Spinal cord (tissue), 10 donors: Measurements from ENCODE around the gene CNDP2. TPM values are rescaled to one million over a fixed set of nuclear protein-coding genes. Genes with fewer than 3 reads are reported as not detected.

ENCODE experiments used
- DNase-seq, 6 donors: peaks; one replicate each; pipeline versions ENCODE4 v3.0.0 to v3.0.0-alpha.2; 2013 to 2015; ENCODE audit warnings: low spot score in 6 of 6, low read depth in 4 of 6
- H3K27ac ChIP-seq: one replicate; pipeline ENCODE4 v1.5.1; 2013; ENCODE audit warnings: low read depth, low read length, control low read depth
- H3K27me3 ChIP-seq: one replicate; pipeline ENCODE4 v1.6.1; 2013; ENCODE audit warnings: low read length; ENCODE audit not compliant: control insufficient read depth, insufficient read depth
- H3K36me3 ChIP-seq: one replicate; pipeline ENCODE4 v1.6.1; 2013; ENCODE audit warnings: low read length; ENCODE audit not compliant: control insufficient read depth, insufficient read depth
- H3K4me1 ChIP-seq: one replicate; pipeline ENCODE4 v1.6.1; 2013; ENCODE audit warnings: low read length; ENCODE audit not compliant: control insufficient read depth, insufficient read depth
- H3K4me3 ChIP-seq: one replicate; pipeline ENCODE4 v1.5.1; 2013; ENCODE audit warnings: low read depth, low read length, control low read depth
- H3K9me3 ChIP-seq: one replicate; pipeline ENCODE4 v1.6.1; 2013; ENCODE audit warnings: low read length; ENCODE audit not compliant: control insufficient read depth, insufficient read depth
- WGBS: methylation state at CpG from one replicate; pipeline ENCODE4 v1.1.5; 2013; ENCODE audit warnings: missing lambda C conversion rate; ENCODE audit not compliant: insufficient coverage; 5-methylcytosine and 5-hydroxymethylcytosine counted together
- polyA plus RNA-seq, 2 donors: library from polyadenylated mRNA; unstranded; fragments of 120-200 nt; gene quantifications; one replicate each; pipeline ENCODE4 v1.2.1, GENCODE V29; 2013; ENCODE audit not compliant: insufficient read length in 2 of 2
- total RNA-seq, 2 donors: library from RNA; depleted of rRNA in 1 of 2; stranded (reverse); fragments of 120-200 nt in 1 of 2; fragments of >200 nt in 1 of 2; gene quantifications; one replicate each; pipeline versions ENCODE4 v1.2.3 to v1.2.4, GENCODE V29; 2013 to 2014
- donor health status: healthy.

CNDP2 gene
- total and polyA plus RNA-seq, 4 donors, result 66.4 to 135 (median 98.4) TPM

DNA sequence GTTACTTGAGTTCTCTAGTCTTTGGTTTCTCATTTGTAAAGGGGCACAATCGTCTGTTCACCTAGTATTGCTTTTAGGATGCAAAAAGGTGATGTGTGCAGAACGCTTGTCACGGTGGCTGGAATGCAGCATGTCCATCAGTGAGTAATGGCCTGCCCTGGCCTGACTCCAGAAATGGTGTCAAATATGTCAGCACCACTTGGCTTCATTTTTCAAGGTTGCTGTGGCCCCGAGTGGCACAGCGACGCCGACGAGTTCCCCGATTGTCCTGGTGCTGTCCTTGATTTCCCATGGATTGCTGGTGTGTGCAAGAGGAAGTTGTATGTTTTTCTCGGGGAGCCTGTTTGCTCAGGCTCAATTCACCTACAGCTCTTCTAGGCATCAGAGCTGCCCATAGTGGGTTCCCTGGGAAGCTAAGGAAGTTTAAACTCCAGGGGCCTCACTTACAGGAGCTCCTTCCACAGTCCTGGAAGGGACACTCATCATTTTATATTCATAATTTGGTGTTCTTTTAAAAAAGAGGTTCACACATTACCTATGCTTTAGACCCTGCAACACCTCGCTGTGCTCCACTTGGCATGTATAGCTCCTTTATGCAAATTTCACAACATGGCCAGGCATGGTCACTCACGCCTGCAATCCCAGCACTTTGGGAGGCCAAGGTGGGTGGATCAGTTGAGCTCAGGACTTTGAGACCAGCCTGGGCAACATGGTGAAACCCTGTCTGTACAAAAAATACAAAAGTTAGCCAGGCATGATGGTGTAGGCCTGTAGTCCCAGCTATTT, 75.9 kb downstream of the CNDP2 start:
- WGBS, result 86% methylated on average over 10 of the region's 12 CpGs
- H3K4me1 ChIP-seq, result no peaks in the 10 kb centered on the region
- H3K4me3 ChIP-seq, result no peak overlapping the region
- no peaks in the 10 kb centered on the region for H3K9me3 ChIP-seq
- H3K27ac ChIP-seq, result no peak overlapping the region
- H3K27me3 ChIP-seq, result no peaks in the 10 kb centered on the region
- no peak for DNase-seq
- no peaks in the 10 kb centered on the region for H3K36me3 ChIP-seq

DNA sequence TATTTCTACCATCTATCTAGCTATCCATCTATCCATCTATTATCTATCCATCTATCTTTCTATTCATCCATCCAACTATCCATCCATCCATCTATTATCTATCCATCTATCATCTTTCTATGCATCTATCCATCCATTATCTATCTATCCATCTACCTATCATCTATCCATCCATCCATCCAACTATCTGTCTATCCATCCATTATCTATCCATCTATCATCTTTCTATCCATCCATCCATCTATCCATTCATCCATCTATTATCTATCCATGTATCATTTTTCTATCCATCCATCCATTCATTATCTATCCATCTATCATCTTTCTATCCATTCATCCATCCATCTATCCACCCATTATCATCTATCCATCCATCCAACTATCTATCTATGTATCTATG, 76.9 kb downstream of the CNDP2 start:
- H3K4me1 ChIP-seq, result no peaks in the 10 kb centered on the region
- no peaks in the 10 kb centered on the region for H3K27me3 ChIP-seq
- no peak overlapping the region for H3K4me3 ChIP-seq
- H3K36me3 ChIP-seq, result no peaks in the 10 kb centered on the region
- no peak for DNase-seq
- H3K27ac ChIP-seq, result no peak overlapping the region
- H3K9me3 ChIP-seq, result no peaks in the 10 kb centered on the region

Other genes starting within 250 kb of the CNDP2 start
- 10 to 100 TPM; 36.2 to 95.7 TPM for gene CYB5A, start 204.4 kb upstream of the CNDP2 start, total RNA-seq
- gene CYB5A, start 204.4 kb upstream of the CNDP2 start, polyA plus RNA-seq, result 10 to 100 TPM; 61.7 to 65.1 TPM
- gene C18orf63, start 180.5 kb upstream of the CNDP2 start, total RNA-seq, result not detected
- not detected for gene C18orf63, start 180.5 kb upstream of the CNDP2 start, polyA plus RNA-seq
- gene DIPK1C, start 39.1 kb upstream of the CNDP2 start, total RNA-seq, result 10 to 100 TPM; 16.2 to 19.0 TPM
- gene DIPK1C, start 39.1 kb upstream of the CNDP2 start, polyA plus RNA-seq, result 10 to 100 TPM; 47.4 to 57.2 TPM
- gene CNDP1, start 38.1 kb downstream of the CNDP2 start, total RNA-seq, result 1 to 10 TPM in 1 of 2 donors, under 1 TPM in 1; 0.61 to 2.4 TPM
- 1 to 10 TPM; 1.1 to 1.3 TPM for gene CNDP1, start 38.1 kb downstream of the CNDP2 start, polyA plus RNA-seq
- gene ZNF407, start 101.5 kb downstream of the CNDP2 start, total RNA-seq, result 10 to 100 TPM; 18.1 to 22.8 TPM
- gene ZNF407, start 101.5 kb downstream of the CNDP2 start, polyA plus RNA-seq, result 1 to 10 TPM; 7.9 to 8.4 TPM